ENCODE results near the gene ZDHHC9.

ZDHHC9 gene

DNA sequence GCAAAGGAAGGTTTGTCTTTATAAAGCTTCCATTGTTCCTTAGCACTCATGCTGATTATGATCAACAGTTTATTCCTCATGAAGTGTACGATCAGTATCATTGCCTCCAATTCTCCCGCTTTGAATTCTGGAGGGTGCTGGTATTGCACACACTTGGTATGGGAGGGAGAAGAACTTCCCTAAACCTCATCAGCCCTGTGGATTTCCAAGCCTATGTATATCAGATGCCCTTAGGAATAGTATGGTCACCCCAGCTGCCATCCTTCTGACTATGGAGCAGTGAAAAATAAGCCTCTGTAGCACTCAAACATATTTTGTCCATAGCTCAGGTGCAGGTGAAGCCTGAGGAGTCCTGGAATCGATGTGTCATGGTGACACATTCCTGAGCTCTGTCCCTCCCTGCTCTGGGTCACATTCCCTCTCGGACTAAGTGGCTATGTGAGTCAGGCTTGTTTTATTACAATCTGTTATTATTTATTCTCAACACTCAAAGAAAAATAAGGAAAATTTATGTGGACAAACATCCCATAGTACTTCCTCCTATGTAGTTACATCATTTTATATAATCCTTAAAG lies 2.0 kb upstream of the ZDHHC9 start:
- Histone ChIP-seq H3K4me2 (ENCODE audit: low read length) (no peak overlapping the region), H3K79me2 (ENCODE audit: low read length) (peaks cover 7% of the 10 kb centered on the region; the same call in 1 of the 2 replicates), H3K9ac (ENCODE audit: low read length) (no peak overlapping the region), H3K27me3 (ENCODE audit: low read depth, low read length) (0 out of 2 replicates have a peak, but pooled peaks cover 5% of the 10 kb centered on the region), H3K4me1 (ENCODE audit: low read length) (peaks cover 10% of the 10 kb centered on the region), H2AFZ (ENCODE audit: low read depth, low read length) (no peak overlapping the region), H3K27ac (ENCODE audit: low read length) (no peak overlapping the region), H4K20me1 (ENCODE audit: insufficient read depth, low read length) (no peaks in the 10 kb centered on the region), H3K4me3 (ENCODE audit: low read length) (no peak overlapping the region), H3K9me3 (ENCODE audit: insufficient read depth, low read length) (no peaks in the 10 kb centered on the region), H3K36me3 (replicated peaks; ENCODE audit: low read depth, low read length) (no peaks in the 10 kb centered on the region)
- TF ChIP-seq EZH2phosphoT487 (IDR thresholded peaks at IDR 0.05; ENCODE audit: low read depth) (no peak), CTCF (IDR thresholded peaks at IDR 0.05; ENCODE audit: low read depth, low read length) (no peak)

- Histone ChIP-seq H3K27me3 (ENCODE audit: low read depth, low read length) (0 out of 2 replicates have a peak, but pooled peaks cover 5% of the 10 kb centered on the region), H4K20me1 (ENCODE audit: insufficient read depth, low read length) (no peaks in the 10 kb centered on the region), H3K79me2 (ENCODE audit: low read length) (peaks cover 7% of the 10 kb centered on the region; the same call in 1 of the 2 replicates), H3K4me3 (ENCODE audit: low read length) (peak overlapping the region; percentile 98), H3K27ac (ENCODE audit: low read length) (no peak overlapping the region), H3K36me3 (replicated peaks; ENCODE audit: low read depth, low read length) (no peaks in the 10 kb centered on the region), H3K9ac (ENCODE audit: low read length) (peak overlapping the region; percentile 76), H3K4me1 (ENCODE audit: low read length) (peaks cover 10% of the 10 kb centered on the region), H2AFZ (ENCODE audit: low read depth, low read length) (peak overlapping the region; percentile 99; the same call in 1 of the 2 replicates), H3K4me2 (ENCODE audit: low read length) (peak overlapping the region; percentile 86), H3K9me3 (ENCODE audit: insufficient read depth, low read length) (no peaks in the 10 kb centered on the region)
- TF ChIP-seq CTCF (IDR thresholded peaks at IDR 0.05; ENCODE audit: low read depth, low read length) (no peak), EZH2phosphoT487 (IDR thresholded peaks at IDR 0.05; ENCODE audit: low read depth) (no peak)
Observed at GRCh38 chrX:129843209-129843458, 552 bp downstream of the ZDHHC9 start.

DNA sequence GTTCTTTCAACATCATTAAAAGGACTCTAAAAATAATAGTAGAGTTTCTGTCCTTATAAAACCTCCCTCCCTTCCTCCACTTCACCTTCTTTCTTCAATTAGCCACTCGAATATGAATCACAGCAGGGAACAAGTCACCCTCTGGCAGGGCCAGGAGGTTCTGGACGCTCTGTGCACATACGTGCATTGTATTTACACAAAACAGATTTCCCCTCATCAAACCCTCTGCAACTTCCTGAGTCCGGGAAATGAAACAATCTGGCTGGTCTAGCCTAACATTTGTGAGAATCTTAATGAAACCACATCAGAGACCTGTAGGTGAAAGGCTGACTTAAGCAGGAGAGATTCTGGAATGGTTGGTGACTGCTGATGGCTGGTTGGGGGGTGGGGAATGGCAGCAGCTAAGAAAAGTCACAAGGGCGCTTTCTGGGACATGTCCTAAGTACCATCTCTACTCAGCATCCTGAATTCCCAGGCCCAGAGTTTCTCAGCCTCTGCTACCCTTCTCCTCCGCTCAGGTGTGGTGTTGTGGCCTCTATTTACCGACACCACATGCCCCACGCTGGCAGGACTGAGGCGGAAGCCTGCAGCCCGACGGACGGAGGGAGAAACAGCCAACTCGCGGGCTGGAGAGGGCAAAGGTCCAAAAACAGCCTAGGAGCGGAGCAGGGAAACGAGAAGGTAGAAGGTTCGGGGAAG lies 1.0 kb downstream of the ZDHHC9 start:
- no peak for TF ChIP-seq EZH2phosphoT487 (IDR thresholded peaks at IDR 0.05; ENCODE audit: low read depth)
- no peak for TF ChIP-seq CTCF (IDR thresholded peaks at IDR 0.05; ENCODE audit: low read depth, low read length)
- Histone ChIP-seq H3K9me3 (ENCODE audit: insufficient read depth, low read length) (no peaks in the 10 kb centered on the region), H3K9ac (ENCODE audit: low read length) (peak overlapping the region; percentile 76), H4K20me1 (ENCODE audit: insufficient read depth, low read length) (no peaks in the 10 kb centered on the region), H3K36me3 (replicated peaks; ENCODE audit: low read depth, low read length) (no peaks in the 10 kb centered on the region), H3K4me1 (ENCODE audit: low read length) (peaks cover 10% of the 10 kb centered on the region), H3K27me3 (ENCODE audit: low read depth, low read length) (0 out of 2 replicates have a peak, but pooled peaks cover 5% of the 10 kb centered on the region), H3K27ac (ENCODE audit: low read length) (no peak overlapping the region), H3K4me3 (ENCODE audit: low read length) (peak overlapping the region; percentile 98), H3K4me2 (ENCODE audit: low read length) (peak overlapping the region; percentile 86), H3K79me2 (ENCODE audit: low read length) (peaks cover 7% of the 10 kb centered on the region; the same call in 1 of the 2 replicates), H2AFZ (ENCODE audit: low read depth, low read length) (peak overlapping the region; percentile 99; the same call in 1 of the 2 replicates)

DNA sequence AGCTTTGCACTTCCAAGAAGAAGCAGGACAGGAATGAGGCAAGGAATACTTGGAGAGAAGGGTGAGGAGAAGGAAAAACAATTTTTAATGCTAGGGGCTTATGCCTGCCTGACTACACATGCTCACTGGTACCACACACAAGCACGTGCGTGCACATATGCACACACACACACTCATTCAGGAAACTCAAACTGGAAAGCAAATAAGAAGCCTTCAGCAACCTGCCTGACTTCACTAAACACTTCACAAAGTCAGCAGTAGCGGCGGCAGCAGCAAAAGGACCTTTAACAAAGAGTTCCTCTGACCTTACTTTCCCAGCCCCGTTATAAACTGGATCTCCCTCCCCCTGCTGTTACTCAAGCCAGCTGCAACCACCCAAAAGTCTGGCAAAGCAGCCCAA lies 3.3 kb downstream of the ZDHHC9 start:
- Histone ChIP-seq H3K4me1 (ENCODE audit: low read length) (peaks cover 10% of the 10 kb centered on the region), H3K9ac (ENCODE audit: low read length) (no peak overlapping the region), H3K9me3 (ENCODE audit: insufficient read depth, low read length) (no peaks in the 10 kb centered on the region), H3K79me2 (ENCODE audit: low read length) (peaks cover 7% of the 10 kb centered on the region; the same call in 1 of the 2 replicates), H2AFZ (ENCODE audit: low read depth, low read length) (no peak overlapping the region), H3K36me3 (replicated peaks; ENCODE audit: low read depth, low read length) (no peaks in the 10 kb centered on the region), H3K4me2 (ENCODE audit: low read length) (no peak overlapping the region), H3K27ac (ENCODE audit: low read length) (no peak overlapping the region), H4K20me1 (ENCODE audit: insufficient read depth, low read length) (no peaks in the 10 kb centered on the region), H3K27me3 (ENCODE audit: low read depth, low read length) (0 out of 2 replicates have a peak, but pooled peaks cover 4% of the 10 kb centered on the region), H3K4me3 (ENCODE audit: low read length) (no peak overlapping the region)
- TF ChIP-seq EZH2phosphoT487 (IDR thresholded peaks at IDR 0.05; ENCODE audit: low read depth) (no peak), CTCF (IDR thresholded peaks at IDR 0.05; ENCODE audit: low read depth, low read length) (no peak)

Measured in OCI-LY3 (cell line).